Measurements from ENCODE around the gene CDH16. TPM values are rescaled to one million over a fixed set of nuclear protein-coding genes. Genes with fewer than 3 reads are reported as not detected.

CDH16 gene
- total RNA-seq, 1 donor from 2014 or later, result not detected

- Histone ChIP-seq H3K9me3 (replicated peaks) (no peaks in the 10 kb centered on the region), H3K4me1 (peaks cover 64% of the 10 kb centered on the region), H3K27me3 (ENCODE audit: low read depth) (peaks cover 36% of the 10 kb centered on the region), H3K27ac (replicated peaks) (peak overlapping the region; percentile 96), H3K36me3 (peaks cover 22% of the 10 kb centered on the region), H3K4me3 (no peak overlapping the region)
- no peak for DNase-seq
- TF ChIP-seq, protein P1, sequence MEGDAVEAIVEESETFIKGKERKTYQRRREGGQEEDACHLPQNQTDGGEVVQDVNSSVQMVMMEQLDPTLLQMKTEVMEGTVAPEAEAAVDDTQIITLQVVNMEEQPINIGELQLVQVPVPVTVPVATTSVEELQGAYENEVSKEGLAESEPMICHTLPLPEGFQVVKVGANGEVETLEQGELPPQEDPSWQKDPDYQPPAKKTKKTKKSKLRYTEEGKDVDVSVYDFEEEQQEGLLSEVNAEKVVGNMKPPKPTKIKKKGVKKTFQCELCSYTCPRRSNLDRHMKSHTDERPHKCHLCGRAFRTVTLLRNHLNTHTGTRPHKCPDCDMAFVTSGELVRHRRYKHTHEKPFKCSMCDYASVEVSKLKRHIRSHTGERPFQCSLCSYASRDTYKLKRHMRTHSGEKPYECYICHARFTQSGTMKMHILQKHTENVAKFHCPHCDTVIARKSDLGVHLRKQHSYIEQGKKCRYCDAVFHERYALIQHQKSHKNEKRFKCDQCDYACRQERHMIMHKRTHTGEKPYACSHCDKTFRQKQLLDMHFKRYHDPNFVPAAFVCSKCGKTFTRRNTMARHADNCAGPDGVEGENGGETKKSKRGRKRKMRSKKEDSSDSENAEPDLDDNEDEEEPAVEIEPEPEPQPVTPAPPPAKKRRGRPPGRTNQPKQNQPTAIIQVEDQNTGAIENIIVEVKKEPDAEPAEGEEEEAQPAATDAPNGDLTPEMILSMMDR (IDR thresholded peaks at IDR 0.05; ENCODE audit: borderline replicate concordance), result no peak
- intact Hi-C loops (cut with micrococcal nuclease), result no loop called here
Observed at GRCh38 chr16:66920299-66920590, 1.6 kb upstream of the CDH16 start.

DNA sequence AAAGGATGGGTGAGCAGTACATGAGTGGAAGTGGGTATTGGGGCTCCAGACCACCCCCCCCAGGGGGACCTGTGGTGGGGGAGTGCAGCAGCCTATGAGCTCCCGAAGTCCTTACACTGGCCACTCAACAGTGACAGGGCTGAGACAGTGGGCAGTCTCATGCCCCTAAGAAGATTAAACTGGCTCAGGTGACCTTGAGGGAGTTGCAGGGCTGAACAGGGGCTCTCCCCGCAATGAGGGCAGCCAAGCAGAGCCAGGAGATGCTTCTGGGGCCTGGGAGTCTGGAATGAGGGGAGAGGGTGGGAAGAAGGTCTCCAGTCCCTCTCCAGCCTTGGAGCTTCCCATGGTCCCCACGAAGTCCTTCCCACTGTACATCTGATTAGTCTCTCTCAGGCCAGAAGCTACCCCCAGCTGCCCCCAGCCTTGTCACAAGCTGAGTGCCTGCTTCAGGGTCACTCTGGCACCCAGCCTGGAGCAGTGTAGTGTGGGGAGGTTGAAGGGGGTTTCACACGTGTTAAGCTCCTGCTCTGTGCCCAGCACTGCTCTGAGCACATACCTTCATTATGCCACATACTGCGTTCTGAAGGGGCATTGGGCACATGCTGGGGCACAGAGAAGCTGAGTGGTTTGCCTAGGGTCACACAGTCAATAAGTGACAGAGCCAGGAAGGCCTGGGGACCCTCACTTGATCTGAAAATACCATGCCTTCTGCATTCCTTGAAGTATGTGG lies 1.0 kb upstream of the CDH16 start:
- Histone ChIP-seq H3K27ac (replicated peaks) (peak overlapping the region; percentile 96), H3K9me3 (replicated peaks) (no peaks in the 10 kb centered on the region), H3K4me1 (peaks cover 59% of the 10 kb centered on the region), H3K4me3 (no peak overlapping the region), H3K36me3 (peaks cover 21% of the 10 kb centered on the region), H3K27me3 (ENCODE audit: low read depth) (peaks cover 31% of the 10 kb centered on the region)
- TF ChIP-seq, protein P1 (IDR thresholded peaks at IDR 0.05; ENCODE audit: borderline replicate concordance), result no peak
- no peak for DNase-seq
- intact Hi-C loops (cut with micrococcal nuclease), result no loop called here

DNA sequence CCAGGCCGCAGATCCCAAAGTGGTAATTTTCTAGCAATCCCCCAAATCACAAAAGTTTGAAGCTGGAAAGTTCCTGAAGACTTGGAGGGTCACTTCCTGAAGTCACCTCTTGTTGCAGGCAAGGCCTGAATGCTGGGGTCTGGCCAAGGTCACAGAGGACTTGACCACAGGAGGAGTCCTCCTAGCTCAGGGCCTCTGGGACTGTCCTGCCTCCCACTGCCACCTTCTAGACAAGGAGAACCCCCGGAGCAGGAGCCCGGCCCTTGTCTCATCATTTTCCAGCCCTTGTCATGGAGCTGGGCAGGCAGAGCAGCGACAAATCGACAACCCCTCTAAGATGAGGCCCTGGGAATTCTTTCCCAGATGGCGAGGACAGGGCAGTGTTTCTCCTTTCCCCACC lies 330 bp downstream of the CDH16 start:
- Histone ChIP-seq H3K4me1 (peaks cover 47% of the 10 kb centered on the region), H3K36me3 (peaks cover 12% of the 10 kb centered on the region), H3K9me3 (replicated peaks) (no peaks in the 10 kb centered on the region), H3K27me3 (ENCODE audit: low read depth) (peaks cover 17% of the 10 kb centered on the region), H3K4me3 (no peak overlapping the region), H3K27ac (replicated peaks) (peak overlapping the region; percentile 96)
- intact Hi-C loops (cut with micrococcal nuclease), result no loop called here
- no peak for DNase-seq
- TF ChIP-seq, protein P1 (IDR thresholded peaks at IDR 0.05; ENCODE audit: borderline replicate concordance), result no peak

DNA sequence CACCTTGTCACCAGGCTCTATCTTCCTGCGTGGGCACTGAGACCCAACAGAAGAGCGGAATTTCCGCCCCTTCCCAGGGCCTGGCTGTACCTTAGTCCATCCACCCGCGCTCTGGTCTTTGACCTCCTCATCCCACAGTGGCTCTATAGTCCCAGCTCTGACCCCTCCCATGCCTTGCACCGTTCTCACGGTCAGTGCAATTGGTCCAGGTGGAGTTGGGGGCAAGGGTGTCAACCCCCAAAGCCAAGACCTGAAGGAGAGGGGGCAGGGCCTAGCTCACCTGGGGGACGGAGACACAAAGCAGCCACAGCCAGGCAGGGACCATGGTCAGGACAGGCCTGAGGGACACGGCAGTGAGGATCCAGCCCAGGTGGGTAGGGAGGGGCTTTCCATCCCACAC lies 944 bp downstream of the CDH16 start:
- H3K4me1 ChIP-seq, result peaks cover 40% of the 10 kb centered on the region
- peaks cover 16% of the 10 kb centered on the region for H3K27me3 ChIP-seq (ENCODE audit: low read depth)
- H3K27ac ChIP-seq (replicated peaks), result peak overlapping the region; percentile 96
- intact Hi-C loops (cut with micrococcal nuclease), result no loop called here
- no peak for DNase-seq
- no peak overlapping the region for H3K4me3 ChIP-seq
- H3K36me3 ChIP-seq, result peaks cover 12% of the 10 kb centered on the region
- H3K9me3 ChIP-seq (replicated peaks), result no peaks in the 10 kb centered on the region
- TF ChIP-seq, protein P1 (IDR thresholded peaks at IDR 0.05; ENCODE audit: borderline replicate concordance), result no peak

GRCh38 chr16:66916518-66916917 lies 2.2 kb downstream of the CDH16 start:
- TF ChIP-seq, protein P1 (IDR thresholded peaks at IDR 0.05; ENCODE audit: borderline replicate concordance), result no peak
- intact Hi-C loops (cut with micrococcal nuclease), result no loop called here
- H3K9me3 ChIP-seq (replicated peaks), result no peaks in the 10 kb centered on the region
- peaks cover under 1% of the 10 kb centered on the region for H3K36me3 ChIP-seq
- H3K27me3 ChIP-seq (ENCODE audit: low read depth), result peaks cover 7% of the 10 kb centered on the region
- H3K4me3 ChIP-seq, result no peak overlapping the region
- no peak overlapping the region for H3K27ac ChIP-seq (replicated peaks)
- no peak for DNase-seq
- peaks cover 28% of the 10 kb centered on the region for H3K4me1 ChIP-seq
